BJ (cell line): ENCODE data around the gene FBXO41. TPM values are rescaled to one million over a fixed set of nuclear protein-coding genes. Genes with fewer than 3 reads are reported as not detected.

Experiments used
- CTCF ChIA-PET: fragments of 350-600 bp; formaldehyde crosslinking; extraction: SDS; loops from one replicate; lab custom pipeline; 2021; ENCODE audit warnings: antibody characterized with exemption, inconsistent platforms; lab: Yijun Ruan, JAX
- POLR2A ChIA-PET: fragments of 300-600 bp; sonication (Branson Sonifier 250); formaldehyde crosslinking; extraction: SDS; loops from one replicate; lab custom pipeline; 2021; ENCODE audit warnings: antibody characterized with exemption; lab: Charles Lee
- DNase-seq: peaks from one replicate; pipeline ENCODE4 v3.0.0-alpha.2; 2011; ENCODE audit warnings: low read depth
- H3K27me3 ChIP-seq: 2 replicates; pipeline ENCODE4 v1.6.0; 2011; ENCODE audit warnings: low read length; ENCODE audit not compliant: control insufficient read depth, insufficient read depth
- H3K36me3 ChIP-seq: 2 replicates; pipeline ENCODE4 v1.5.1; 2011; ENCODE audit warnings: low read length; ENCODE audit not compliant: control insufficient read depth, insufficient read depth
- H3K4me3 ChIP-seq: 2 replicates; pipeline ENCODE4 v1.5.1; 2011; ENCODE audit warnings: low read depth, mild to moderate bottlenecking, control low read depth, low read length
- polyA plus RNA-seq: library from polyadenylated mRNA; depleted of rRNA; stranded (reverse); fragments of >200 nt; gene quantifications from 2 replicates; pipeline ENCODE4 v1.2.3, GENCODE V29; 2011
- TF ChIP-seq, protein P1 (sequence below): IDR thresholded peaks from 2 replicates; pipeline ENCODE4 v1.5.1; 2011; ENCODE audit warnings: low read depth, mild to moderate bottlenecking, control low read depth, inconsistent platforms, low read length, moderate library complexity; ENCODE audit not compliant: insufficient read depth

Gene FBXO41
- polyA plus RNA-seq, 1 experiment, result 2.4 TPM

DNA sequence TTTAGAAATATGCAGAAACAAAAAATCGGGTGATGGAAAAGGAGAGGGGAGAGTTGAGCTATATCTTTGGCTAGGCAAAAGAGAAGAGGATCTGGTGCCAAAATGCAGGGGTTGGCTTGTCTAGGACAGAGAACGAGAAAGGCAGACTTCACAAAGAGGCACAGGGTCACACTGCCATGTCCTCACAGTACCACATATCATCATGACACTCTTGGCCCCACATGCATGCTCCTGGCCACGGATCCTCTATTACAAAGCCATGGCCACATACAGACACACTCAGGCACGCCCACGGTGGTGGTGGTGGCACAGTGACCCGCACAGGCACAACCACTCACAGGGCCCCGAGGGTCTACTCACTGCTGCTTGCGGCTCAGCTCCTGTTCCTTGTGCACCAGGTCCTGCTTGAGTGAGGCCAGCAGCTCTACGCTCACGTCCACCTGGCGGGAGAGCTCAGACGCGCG, 15.9 kb downstream of the FBXO41 start:
- TF ChIP-seq, protein P1, sequence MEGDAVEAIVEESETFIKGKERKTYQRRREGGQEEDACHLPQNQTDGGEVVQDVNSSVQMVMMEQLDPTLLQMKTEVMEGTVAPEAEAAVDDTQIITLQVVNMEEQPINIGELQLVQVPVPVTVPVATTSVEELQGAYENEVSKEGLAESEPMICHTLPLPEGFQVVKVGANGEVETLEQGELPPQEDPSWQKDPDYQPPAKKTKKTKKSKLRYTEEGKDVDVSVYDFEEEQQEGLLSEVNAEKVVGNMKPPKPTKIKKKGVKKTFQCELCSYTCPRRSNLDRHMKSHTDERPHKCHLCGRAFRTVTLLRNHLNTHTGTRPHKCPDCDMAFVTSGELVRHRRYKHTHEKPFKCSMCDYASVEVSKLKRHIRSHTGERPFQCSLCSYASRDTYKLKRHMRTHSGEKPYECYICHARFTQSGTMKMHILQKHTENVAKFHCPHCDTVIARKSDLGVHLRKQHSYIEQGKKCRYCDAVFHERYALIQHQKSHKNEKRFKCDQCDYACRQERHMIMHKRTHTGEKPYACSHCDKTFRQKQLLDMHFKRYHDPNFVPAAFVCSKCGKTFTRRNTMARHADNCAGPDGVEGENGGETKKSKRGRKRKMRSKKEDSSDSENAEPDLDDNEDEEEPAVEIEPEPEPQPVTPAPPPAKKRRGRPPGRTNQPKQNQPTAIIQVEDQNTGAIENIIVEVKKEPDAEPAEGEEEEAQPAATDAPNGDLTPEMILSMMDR, result no peak
- Histone ChIP-seq H3K4me3 (no peak overlapping the region), H3K36me3 (peaks cover 2% of the 10 kb centered on the region; the same call in 1 of the 2 replicates), H3K27me3 (peaks cover 19% of the 10 kb centered on the region)
- no peak for DNase-seq
- ChIA-PET CTCF (interaction anchor here (0.6 to 1.3 kb wide), 3 partner anchors 9 to 22 kb away, joined by 3 to 6 read pairs (median 3); no protein-coding TSS in a partner anchor), POLR2A (no interaction called here)

DNA sequence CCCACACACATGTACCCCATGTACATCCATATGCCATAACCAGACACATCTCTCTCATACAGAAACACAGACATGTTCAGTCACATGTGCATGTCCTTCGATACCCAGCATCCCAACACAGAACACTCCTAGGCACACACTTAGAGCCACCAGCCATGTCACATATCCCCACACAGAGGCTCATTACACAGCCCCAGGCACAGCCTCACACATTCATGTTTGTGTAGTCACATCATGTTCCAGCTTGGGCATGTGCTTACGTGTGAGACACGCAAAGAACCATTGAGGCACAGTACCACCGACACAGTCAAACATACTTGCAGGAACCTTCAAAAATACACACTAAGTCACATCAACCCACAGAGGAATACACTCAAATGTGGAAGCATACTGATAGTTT, 17.3 kb downstream of the FBXO41 start:
- Histone ChIP-seq H3K36me3 (peaks cover 3% of the 10 kb centered on the region; the same call in 1 of the 2 replicates), H3K4me3 (no peak overlapping the region), H3K27me3 (peaks cover 19% of the 10 kb centered on the region)
- CTCF ChIA-PET, result no interaction called here
- POLR2A ChIA-PET, result no interaction called here
- TF ChIP-seq, protein P1, result no peak
- no peak for DNase-seq

DNA sequence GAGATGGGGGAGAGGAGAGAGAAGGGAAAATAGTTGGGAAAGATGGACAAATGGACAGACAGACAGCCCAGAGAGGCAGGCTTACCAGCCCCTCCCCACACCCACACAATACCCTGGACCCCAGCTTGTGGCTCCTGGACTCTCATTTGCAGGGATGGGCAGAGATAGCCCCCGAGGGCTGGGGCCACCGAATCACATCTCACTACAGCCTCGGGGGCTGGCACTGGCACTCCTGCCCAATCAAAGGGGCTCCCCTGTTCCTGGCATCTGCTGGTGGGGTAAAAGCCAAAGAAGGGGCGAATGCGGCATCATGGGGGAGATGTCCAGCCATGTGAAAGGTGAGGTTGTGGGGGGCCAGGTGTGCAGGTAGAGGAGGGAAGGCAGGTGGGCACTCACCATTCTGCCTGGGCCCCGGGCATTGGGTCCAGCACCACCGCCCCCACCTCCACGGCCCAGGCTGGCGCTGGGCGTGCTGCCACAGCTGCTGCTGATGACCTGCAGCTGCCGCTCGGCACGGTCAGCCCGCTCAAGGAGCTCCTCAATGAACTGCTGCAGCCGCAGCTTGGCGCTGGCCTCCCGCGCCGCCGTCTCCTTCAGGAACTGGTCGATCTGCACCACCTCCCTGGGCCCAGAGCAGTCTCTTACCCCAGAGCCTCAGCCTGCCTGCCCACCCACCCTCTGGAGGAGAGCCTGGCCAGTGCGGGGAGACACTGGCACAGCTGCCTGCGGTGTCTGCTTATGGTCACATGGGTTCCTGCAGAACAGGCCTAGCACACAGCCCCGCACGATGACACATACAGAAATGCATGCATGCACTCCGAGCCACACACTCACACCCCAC, 18.0 kb downstream of the FBXO41 start:
- Histone ChIP-seq H3K36me3 (peaks cover 3% of the 10 kb centered on the region; the same call in 1 of the 2 replicates), H3K27me3 (peaks cover 19% of the 10 kb centered on the region), H3K4me3 (no peak overlapping the region)
- DNase-seq, result no peak
- ChIA-PET POLR2A (no interaction called here), CTCF (no interaction called here)
- TF ChIP-seq, protein P1, result no peak

DNA sequence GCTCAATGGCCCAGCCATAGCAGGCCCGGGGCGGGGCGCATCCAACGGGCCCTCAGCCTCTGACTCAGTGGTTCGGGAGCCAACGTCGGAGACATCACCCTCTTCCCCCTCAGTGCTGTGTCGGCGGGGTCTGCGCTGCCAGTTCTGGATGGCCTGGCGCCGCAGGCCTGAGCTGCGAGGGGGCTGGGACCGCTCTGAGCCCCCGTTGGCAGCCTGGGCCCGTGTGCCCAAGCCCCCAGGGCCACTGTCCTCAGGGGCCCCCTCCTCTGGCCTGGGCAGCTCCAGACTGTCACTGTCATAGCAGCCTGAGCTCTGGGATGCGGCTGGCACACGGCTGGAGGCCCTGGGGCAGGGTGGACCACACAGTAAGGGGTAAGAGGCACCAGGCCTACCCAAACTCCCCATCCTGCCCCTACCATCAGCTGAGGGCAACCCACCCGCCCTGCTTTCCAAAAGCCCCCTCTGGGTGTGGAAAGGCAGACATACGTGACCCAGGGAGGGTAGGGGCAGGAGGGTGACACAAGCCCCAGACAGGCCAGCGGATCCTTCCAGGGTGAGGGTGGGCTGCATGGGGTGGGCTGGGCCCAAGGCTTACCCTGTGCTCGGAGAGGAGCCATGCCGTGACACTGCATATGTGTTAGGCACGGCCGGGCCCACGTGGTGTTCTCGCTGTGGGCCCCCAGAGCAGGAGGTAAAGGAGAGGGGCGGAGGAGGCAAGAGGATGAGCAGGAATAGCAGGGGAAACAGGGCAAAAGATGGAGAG, 18.8 kb downstream of the FBXO41 start:
- peaks cover 15% of the 10 kb centered on the region for H3K27me3 ChIP-seq
- CTCF ChIA-PET, result no interaction called here
- peaks cover 3% of the 10 kb centered on the region; the same call in 1 of the 2 replicates for H3K36me3 ChIP-seq
- TF ChIP-seq, protein P1, result no peak
- H3K4me3 ChIP-seq, result no peak overlapping the region
- POLR2A ChIA-PET, result no interaction called here
- DNase-seq, result no peak

DNA sequence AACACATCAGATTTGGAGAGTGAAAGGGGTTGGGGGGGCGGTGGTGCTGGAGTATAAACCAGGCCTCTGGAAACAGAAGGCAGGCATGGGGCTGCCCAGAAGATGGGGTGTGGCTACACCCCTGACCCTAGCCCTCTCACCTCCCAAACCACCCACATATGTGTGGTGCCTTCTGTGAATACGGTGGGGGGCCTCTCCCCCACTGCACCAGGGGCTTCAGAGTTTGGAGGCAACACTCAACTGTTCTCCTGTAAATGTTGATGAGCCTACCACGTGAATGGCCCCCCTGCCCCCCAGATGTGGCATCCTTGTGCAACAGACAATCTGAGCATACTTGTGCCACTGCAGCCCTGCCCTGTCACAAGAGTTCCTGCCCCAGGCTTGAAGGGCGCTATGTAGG, 19.5 kb downstream of the FBXO41 start:
- Histone ChIP-seq H3K36me3 (peaks cover 3% of the 10 kb centered on the region; the same call in 1 of the 2 replicates), H3K4me3 (no peak overlapping the region), H3K27me3 (peaks cover 13% of the 10 kb centered on the region)
- no peak for DNase-seq
- ChIA-PET POLR2A (no interaction called here), CTCF (no interaction called here)
- TF ChIP-seq, protein P1, result no peak
